ENCODE results near the gene FBXW10.
"Not testable (repeated sequence)": the region's sequence is repeated elsewhere in the genome, so short reads cannot be mapped to it uniquely, and the experiment has no call there.

DNA sequence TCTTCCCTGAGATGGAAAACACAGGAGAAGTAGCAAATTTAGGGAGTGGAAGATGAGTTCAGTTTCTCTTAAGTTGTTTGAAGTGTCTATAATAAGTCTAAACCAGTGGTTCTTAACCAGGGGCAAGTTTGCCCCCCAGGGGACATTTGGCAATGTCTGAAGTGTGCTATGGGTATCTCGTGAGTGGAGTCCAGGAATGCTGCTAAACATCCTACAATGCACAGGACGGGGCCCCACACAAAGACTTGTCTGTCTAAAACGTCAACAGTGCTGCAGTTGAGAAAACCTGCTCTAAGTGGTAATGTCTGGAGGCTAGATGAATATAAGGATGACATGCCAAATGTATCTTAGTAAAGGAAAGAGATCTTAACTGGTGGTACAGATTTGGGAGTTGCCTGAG lies 37.9 kb upstream of the FBXW10 start:
- not testable (repeated sequence) for TF ChIP-seq FOXK2 (IDR thresholded peaks at IDR 0.05); RAD21 (IDR thresholded peaks at IDR 0.05; ENCODE audit: insufficient read depth, low read depth, low read length); EZH2 (IDR thresholded peaks at IDR 0.05; ENCODE audit: borderline replicate concordance, control insufficient read depth, low read depth, low read length)
- TF ChIP-seq, protein P1, sequence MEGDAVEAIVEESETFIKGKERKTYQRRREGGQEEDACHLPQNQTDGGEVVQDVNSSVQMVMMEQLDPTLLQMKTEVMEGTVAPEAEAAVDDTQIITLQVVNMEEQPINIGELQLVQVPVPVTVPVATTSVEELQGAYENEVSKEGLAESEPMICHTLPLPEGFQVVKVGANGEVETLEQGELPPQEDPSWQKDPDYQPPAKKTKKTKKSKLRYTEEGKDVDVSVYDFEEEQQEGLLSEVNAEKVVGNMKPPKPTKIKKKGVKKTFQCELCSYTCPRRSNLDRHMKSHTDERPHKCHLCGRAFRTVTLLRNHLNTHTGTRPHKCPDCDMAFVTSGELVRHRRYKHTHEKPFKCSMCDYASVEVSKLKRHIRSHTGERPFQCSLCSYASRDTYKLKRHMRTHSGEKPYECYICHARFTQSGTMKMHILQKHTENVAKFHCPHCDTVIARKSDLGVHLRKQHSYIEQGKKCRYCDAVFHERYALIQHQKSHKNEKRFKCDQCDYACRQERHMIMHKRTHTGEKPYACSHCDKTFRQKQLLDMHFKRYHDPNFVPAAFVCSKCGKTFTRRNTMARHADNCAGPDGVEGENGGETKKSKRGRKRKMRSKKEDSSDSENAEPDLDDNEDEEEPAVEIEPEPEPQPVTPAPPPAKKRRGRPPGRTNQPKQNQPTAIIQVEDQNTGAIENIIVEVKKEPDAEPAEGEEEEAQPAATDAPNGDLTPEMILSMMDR (IDR thresholded peaks at IDR 0.05 in 2 of 3, conservative IDR thresholded peaks at IDR 0.05 in 1 of 3; ENCODE audit: control insufficient read depth in 2 of 3, extremely low read depth in 1 of 3, insufficient read depth in 1 of 3, low read depth in 3 of 3, low read length in 3 of 3), result not testable (repeated sequence)

Measured in GM12878 (cell line).